Measurements from ENCODE around the gene PDAP1.

The PDAP1 gene

DNA sequence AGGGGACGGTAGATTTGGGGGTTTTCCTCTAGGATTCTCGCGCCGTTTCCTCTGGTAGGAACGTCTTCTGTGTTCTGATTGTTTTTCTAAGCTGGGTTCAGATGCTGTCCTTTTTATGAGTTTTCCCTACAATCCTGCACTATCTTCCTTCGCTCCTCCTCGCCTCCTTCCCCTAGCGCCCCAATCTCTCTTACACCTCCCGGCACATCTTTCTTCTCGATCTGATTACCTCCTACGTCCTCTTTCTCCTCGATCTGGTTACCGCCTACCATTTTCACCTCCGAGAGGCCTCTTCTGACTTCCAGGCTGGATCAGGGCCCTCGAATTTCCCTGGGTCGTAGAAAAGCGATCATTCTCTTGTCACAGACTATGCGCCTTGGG is 785 bp upstream of the PDAP1 start:
- no peak overlapping the region for H2AFZ ChIP-seq (ENCODE audit: low read length, unreplicated experiment)
- H3K4me1 ChIP-seq (ENCODE audit: control insufficient read depth, insufficient read depth, low read length, unreplicated experiment): peaks cover 40% of the 10 kb centered on the region
- peaks cover 12% of the 10 kb centered on the region for H3K36me3 ChIP-seq (ENCODE audit: insufficient read depth, low read length)

DNA sequence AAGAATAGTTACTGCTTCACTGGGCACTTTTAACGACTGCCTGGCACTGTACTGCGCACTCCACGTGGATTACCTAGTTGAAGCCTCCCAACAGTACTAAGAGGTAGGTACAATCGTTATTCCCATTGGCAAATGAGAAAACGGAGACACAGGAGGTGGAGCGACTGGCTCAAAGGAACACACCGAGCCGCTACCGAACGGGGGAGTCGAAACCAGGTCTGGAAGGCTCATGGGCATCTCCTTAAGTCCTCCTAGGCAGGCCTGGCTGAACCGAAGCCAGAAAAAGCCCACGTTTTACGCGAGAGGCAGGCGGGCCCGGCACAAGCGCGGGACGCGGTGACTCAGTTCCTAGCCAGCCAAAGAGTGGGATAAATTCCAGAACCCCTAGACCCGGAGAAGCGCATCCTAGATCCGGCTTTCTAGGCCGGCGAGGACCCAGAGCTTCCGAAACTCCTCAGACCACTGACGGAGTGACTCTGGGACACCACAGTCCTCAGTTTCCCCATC is 472 bp downstream of the PDAP1 start:
- peak overlapping the region; percentile 99 for H2AFZ ChIP-seq (ENCODE audit: low read length, unreplicated experiment)
- peak overlapping the region; percentile 99 for H3K4me3 ChIP-seq (ENCODE audit: low read depth, low read length)
- peaks cover 77% of the 10 kb centered on the region for H3K79me2 ChIP-seq (ENCODE audit: control insufficient read depth, insufficient read depth, low read length, unreplicated experiment)
- H3K4me1 ChIP-seq (ENCODE audit: control insufficient read depth, insufficient read depth, low read length, unreplicated experiment): peaks cover 43% of the 10 kb centered on the region
- peaks cover 11% of the 10 kb centered on the region for H3K36me3 ChIP-seq (ENCODE audit: insufficient read depth, low read length)
- peak overlapping the region; percentile 97 for H3K27ac ChIP-seq (ENCODE audit: low read depth, low read length)
- no peaks in the 10 kb centered on the region for H3K27me3 ChIP-seq (ENCODE audit: insufficient read depth, low read length)

More for the DNA sequence above, 785 bp upstream of the PDAP1 start:
- H3K27ac ChIP-seq (ENCODE audit: low read depth, low read length): peak overlapping the region; percentile 97
- H3K27me3 ChIP-seq (ENCODE audit: insufficient read depth, low read length): no peaks in the 10 kb centered on the region
- H3K4me3 ChIP-seq (ENCODE audit: low read depth, low read length): peak overlapping the region; percentile 99
- peaks cover 71% of the 10 kb centered on the region for H3K79me2 ChIP-seq (ENCODE audit: control insufficient read depth, insufficient read depth, low read length, unreplicated experiment)

DNA sequence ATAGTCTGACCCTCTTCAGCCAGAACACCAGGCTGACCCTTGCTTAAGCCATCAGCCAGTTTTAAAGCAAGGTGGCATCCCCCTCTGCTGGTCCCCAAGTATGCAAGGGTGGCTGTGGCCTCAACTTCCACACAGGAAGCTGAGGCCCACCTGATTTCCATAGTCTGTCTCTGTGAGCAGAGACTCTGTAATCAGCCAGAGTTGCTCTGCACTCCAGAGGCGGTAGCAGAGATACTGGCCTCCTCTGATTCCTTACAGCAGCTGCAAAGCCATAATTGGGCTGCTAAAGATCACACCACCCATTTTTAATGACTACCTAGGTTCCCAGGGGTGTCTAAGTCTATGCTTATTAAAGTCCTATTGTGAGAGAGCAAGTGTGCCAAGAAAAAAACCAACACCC is 1.8 kb downstream of the PDAP1 start:
- no peaks in the 10 kb centered on the region for H3K27me3 ChIP-seq (ENCODE audit: insufficient read depth, low read length)
- peaks cover 11% of the 10 kb centered on the region for H3K36me3 ChIP-seq (ENCODE audit: insufficient read depth, low read length)
- peaks cover 76% of the 10 kb centered on the region for H3K79me2 ChIP-seq (ENCODE audit: control insufficient read depth, insufficient read depth, low read length, unreplicated experiment)
- no peak overlapping the region for H2AFZ ChIP-seq (ENCODE audit: low read length, unreplicated experiment)
- peaks cover 43% of the 10 kb centered on the region for H3K4me1 ChIP-seq (ENCODE audit: control insufficient read depth, insufficient read depth, low read length, unreplicated experiment)
- H3K27ac ChIP-seq (ENCODE audit: low read depth, low read length): no peak overlapping the region
- H3K4me3 ChIP-seq (ENCODE audit: low read depth, low read length): peak overlapping the region; percentile 99

DNA sequence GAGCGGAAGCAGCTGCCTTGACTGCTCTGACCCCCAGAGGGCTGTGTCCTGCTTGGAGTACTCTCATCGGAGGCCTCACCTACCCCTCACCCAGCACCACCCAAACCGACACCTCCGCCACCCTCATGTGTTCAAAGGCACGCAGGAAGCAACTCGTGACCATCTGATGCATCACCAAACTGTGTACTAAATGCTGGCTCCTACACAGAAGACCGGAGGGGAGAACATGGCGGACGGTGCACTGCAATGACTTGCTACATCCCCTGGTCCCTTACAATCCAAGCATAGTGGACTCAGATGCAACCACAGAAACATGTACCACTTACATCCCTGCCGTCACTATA is 3.4 kb downstream of the PDAP1 start:
- peaks cover 9% of the 10 kb centered on the region; the same call in 1 of the 2 replicates for H3K36me3 ChIP-seq (ENCODE audit: insufficient read depth, low read length)
- peaks cover 34% of the 10 kb centered on the region for H3K4me1 ChIP-seq (ENCODE audit: control insufficient read depth, insufficient read depth, low read length, unreplicated experiment)
- no peaks in the 10 kb centered on the region for H3K27me3 ChIP-seq (ENCODE audit: insufficient read depth, low read length)
- H2AFZ ChIP-seq (ENCODE audit: low read length, unreplicated experiment): no peak overlapping the region
- H3K4me3 ChIP-seq (ENCODE audit: low read depth, low read length): no peak overlapping the region
- H3K79me2 ChIP-seq (ENCODE audit: control insufficient read depth, insufficient read depth, low read length, unreplicated experiment): peaks cover 64% of the 10 kb centered on the region
- H3K27ac ChIP-seq (ENCODE audit: low read depth, low read length): no peak overlapping the region

DNA sequence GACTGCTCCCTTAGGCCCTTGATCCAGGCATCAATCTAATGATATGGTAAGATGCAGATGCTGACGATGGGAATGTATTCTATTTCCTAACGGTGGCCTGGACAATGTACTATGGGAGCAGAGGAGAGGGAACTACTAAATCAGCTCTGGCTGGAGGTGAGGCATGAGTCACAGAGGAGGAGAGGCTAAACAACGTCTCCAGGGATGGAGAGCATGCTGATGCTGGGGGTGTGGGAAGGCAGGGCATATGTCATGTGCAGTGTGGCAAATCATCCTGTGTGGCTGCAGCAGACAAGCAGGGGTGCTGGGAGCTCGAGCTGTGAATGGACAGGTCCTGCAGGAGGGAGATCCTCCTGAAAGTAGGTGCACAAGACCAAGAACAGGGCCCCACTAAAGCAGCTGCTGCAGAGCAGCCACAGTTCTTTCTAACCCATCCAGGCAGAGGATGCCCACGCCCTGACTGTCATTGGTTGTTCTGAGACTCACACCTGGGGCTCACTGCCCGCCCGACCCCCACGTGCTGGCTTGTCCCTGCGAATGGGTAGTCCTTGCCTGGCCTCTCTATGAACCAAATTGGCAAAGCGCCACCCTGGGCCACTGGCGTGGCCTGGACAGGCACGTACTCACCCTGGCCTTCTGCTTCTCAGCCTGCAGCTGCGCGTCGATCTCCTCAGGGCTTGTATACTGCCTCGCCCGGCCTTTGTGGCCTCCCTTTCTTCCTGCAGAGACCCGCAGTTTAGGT is 4.0 kb downstream of the PDAP1 start:
- Histone ChIP-seq H2AFZ (ENCODE audit: low read length, unreplicated experiment) (no peak overlapping the region), H3K36me3 (ENCODE audit: insufficient read depth, low read length) (peaks cover 14% of the 10 kb centered on the region; the same call in 1 of the 2 replicates), H3K27me3 (ENCODE audit: insufficient read depth, low read length) (no peaks in the 10 kb centered on the region), H3K27ac (ENCODE audit: low read depth, low read length) (peak overlapping the region; percentile 14; the same call in 1 of the 2 replicates), H3K4me1 (ENCODE audit: control insufficient read depth, insufficient read depth, low read length, unreplicated experiment) (peaks cover 32% of the 10 kb centered on the region), H3K79me2 (ENCODE audit: control insufficient read depth, insufficient read depth, low read length, unreplicated experiment) (peaks cover 59% of the 10 kb centered on the region), H3K4me3 (ENCODE audit: low read depth, low read length) (no peak overlapping the region)

DNA sequence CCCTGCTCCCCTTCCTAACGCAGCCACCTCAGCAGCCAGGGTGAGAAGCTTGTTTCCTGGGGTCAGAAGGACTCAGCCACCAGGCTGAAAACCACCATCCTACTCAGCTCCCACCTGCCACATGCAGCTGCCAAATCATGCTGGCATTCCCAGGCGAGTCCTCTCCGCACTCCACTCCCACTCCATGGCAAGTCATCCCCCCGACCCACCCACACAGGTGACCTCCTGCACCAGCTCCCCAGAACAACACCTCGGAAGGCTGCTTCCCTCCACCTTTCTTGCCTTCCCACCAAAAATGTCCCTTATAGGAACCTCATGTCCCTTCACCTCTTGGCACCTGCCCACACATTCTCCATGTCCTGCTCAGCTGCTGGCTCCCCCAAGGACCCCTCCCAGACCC is 4.6 kb downstream of the PDAP1 start:
- H3K27ac ChIP-seq (ENCODE audit: low read depth, low read length): peak overlapping the region; percentile 14; the same call in 1 of the 2 replicates
- H2AFZ ChIP-seq (ENCODE audit: low read length, unreplicated experiment): no peak overlapping the region
- peaks cover 32% of the 10 kb centered on the region for H3K4me1 ChIP-seq (ENCODE audit: control insufficient read depth, insufficient read depth, low read length, unreplicated experiment)
- H3K27me3 ChIP-seq (ENCODE audit: insufficient read depth, low read length): no peaks in the 10 kb centered on the region
- H3K36me3 ChIP-seq (ENCODE audit: insufficient read depth, low read length): peaks cover 19% of the 10 kb centered on the region; the same call in 1 of the 2 replicates
- peaks cover 53% of the 10 kb centered on the region for H3K79me2 ChIP-seq (ENCODE audit: control insufficient read depth, insufficient read depth, low read length, unreplicated experiment)
- no peak overlapping the region for H3K4me3 ChIP-seq (ENCODE audit: low read depth, low read length)

DNA sequence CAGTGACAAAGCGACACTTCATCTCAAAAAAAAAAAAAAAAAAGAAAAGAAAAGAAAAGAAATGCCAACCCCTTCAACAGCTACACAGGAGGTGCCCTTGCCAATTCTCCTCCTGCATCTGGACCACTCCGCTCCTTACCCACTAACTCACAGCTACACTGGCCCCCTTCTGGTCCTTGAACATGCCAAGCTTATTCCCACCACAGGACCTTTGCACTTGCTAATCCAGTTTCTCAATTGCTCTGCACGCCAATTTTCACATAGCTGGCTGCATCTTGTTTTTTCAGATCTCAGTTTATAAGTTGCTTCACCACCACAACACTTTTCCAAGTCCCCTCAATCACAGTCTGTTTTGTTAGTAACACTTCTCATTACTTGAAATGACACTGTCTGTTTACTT is 5.5 kb downstream of the PDAP1 start:
- H3K27me3 ChIP-seq (ENCODE audit: insufficient read depth, low read length): no peaks in the 10 kb centered on the region
- peaks cover 24% of the 10 kb centered on the region; the same call in 1 of the 2 replicates for H3K36me3 ChIP-seq (ENCODE audit: insufficient read depth, low read length)
- H3K4me3 ChIP-seq (ENCODE audit: low read depth, low read length): no peak overlapping the region
- peaks cover 48% of the 10 kb centered on the region for H3K79me2 ChIP-seq (ENCODE audit: control insufficient read depth, insufficient read depth, low read length, unreplicated experiment)
- no peak overlapping the region for H3K27ac ChIP-seq (ENCODE audit: low read depth, low read length)
- H2AFZ ChIP-seq (ENCODE audit: low read length, unreplicated experiment): no peak overlapping the region
- peaks cover 32% of the 10 kb centered on the region for H3K4me1 ChIP-seq (ENCODE audit: control insufficient read depth, insufficient read depth, low read length, unreplicated experiment)

DNA sequence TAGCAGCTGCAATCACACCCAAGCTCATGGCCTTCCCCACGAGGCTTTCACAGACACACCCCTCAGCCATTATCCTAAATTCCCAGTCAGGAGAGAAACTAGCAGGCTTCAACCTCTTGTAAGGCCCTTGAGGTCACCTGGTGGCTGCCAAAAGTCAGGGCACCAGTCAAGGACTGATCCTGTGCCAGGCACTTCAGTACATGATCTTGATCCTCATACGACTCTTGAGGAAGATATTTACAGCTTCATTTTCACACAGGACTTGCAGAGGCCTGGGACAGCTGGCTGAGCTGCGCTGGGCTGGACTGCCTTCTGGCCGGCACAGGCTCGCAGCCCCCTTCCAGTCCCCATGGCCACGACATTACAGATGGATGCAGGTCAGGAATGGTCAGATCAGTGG is 8.8 kb downstream of the PDAP1 start:
- Histone ChIP-seq H3K27me3 (ENCODE audit: insufficient read depth, low read length) (no peaks in the 10 kb centered on the region), H3K4me3 (ENCODE audit: low read depth, low read length) (no peak overlapping the region), H3K79me2 (ENCODE audit: control insufficient read depth, insufficient read depth, low read length, unreplicated experiment) (peaks cover 16% of the 10 kb centered on the region), H2AFZ (ENCODE audit: low read length, unreplicated experiment) (no peak overlapping the region), H3K36me3 (ENCODE audit: insufficient read depth, low read length) (peaks cover 31% of the 10 kb centered on the region; the same call in 1 of the 2 replicates), H3K27ac (ENCODE audit: low read depth, low read length) (no peak overlapping the region), H3K4me1 (ENCODE audit: control insufficient read depth, insufficient read depth, low read length, unreplicated experiment) (peaks cover 8% of the 10 kb centered on the region)

DNA sequence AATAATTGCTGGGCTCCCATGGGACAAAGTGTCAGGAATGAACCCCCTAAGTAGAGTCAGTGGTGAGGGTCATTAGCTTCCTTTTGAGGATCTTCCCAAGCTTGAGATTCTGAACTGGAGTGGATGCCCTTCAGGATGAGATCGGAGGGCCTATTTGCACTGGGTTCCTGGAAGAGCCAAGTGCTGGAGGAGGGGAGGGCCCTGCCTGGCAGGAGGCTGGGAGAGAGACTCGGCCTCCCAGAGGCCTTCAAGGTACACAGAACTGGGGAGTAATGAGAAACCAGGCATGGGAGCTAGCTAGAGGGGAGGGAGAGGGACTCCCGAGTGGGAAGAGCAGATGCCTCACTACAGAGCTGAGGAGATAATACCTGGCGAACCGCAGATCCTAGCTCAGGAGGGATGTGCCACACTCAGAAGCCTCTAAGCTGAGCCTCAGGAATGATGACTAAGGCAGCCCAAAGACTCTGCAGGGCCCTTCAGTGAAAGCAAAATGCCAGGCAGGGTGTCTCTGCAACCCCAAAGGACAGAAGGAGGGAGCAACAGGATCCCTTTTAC is 9.4 kb downstream of the PDAP1 start:
- H3K27ac ChIP-seq (ENCODE audit: low read depth, low read length): no peak overlapping the region
- H3K4me3 ChIP-seq (ENCODE audit: low read depth, low read length): no peak overlapping the region
- H2AFZ ChIP-seq (ENCODE audit: low read length, unreplicated experiment): no peak overlapping the region
- peaks cover 31% of the 10 kb centered on the region; the same call in 1 of the 2 replicates for H3K36me3 ChIP-seq (ENCODE audit: insufficient read depth, low read length)
- H3K4me1 ChIP-seq (ENCODE audit: control insufficient read depth, insufficient read depth, low read length, unreplicated experiment): peaks cover 1% of the 10 kb centered on the region
- H3K27me3 ChIP-seq (ENCODE audit: insufficient read depth, low read length): no peaks in the 10 kb centered on the region
- H3K79me2 ChIP-seq (ENCODE audit: control insufficient read depth, insufficient read depth, low read length, unreplicated experiment): peaks cover 9% of the 10 kb centered on the region

DNA sequence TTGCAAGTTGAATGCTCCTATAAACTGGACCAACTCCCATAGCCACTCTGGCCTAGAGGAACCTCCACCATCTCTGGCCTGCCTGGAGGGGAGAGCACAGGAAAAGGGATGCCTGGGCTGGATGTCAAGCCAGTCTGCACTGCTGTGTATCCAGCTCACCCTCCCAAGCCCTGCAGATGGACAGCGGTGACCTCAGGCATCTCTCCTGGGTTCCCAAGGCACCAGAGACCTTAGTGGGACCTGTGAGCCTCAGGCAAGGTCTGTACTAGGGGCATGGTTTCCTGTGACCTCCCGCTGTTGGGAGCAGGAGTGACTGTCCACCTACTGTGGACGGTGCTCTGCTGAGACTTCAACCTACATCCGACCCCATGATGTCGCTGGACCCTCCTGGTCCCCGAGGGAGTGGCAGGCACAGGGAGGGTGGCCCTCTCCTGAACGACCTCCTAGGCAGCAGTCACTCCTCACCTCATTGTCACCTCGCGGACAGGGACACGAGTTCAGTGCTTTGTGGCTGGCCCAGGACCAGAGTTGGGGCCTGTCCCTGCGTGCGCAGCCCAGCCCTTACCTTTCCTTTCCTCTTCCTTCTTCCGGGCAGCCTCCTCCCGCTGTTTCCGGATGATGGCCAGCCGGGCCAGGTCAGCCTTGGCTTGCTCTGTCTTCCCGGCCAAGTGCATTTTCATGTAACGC is 11.0 kb downstream of the PDAP1 start:
- Histone ChIP-seq H3K4me3 (ENCODE audit: low read depth, low read length) (no peak overlapping the region), H3K4me1 (ENCODE audit: control insufficient read depth, insufficient read depth, low read length, unreplicated experiment) (no peaks in the 10 kb centered on the region), H3K36me3 (ENCODE audit: insufficient read depth, low read length) (peaks cover 33% of the 10 kb centered on the region; the same call in 1 of the 2 replicates), H3K27ac (ENCODE audit: low read depth, low read length) (no peak overlapping the region), H3K27me3 (ENCODE audit: insufficient read depth, low read length) (no peaks in the 10 kb centered on the region), H3K79me2 (ENCODE audit: control insufficient read depth, insufficient read depth, low read length, unreplicated experiment) (no peaks in the 10 kb centered on the region), H2AFZ (ENCODE audit: low read length, unreplicated experiment) (no peak overlapping the region)

All from ACC112 (cell line).